C4-2B (cell line): ENCODE data around the gene RTN1.

Experiments used
- ZFX ChIP-seq: fragments of 450-650 bp; IDR thresholded peaks from 2 replicates; pipeline ENCODE4 v1.6.1; 2017
- TF ChIP-seq, protein P1 (sequence below): fragments of 450-650 bp; conservative IDR thresholded peaks from 2 replicates; pipeline ENCODE4 v1.5.1; 2017; ENCODE audit warnings: mild to moderate bottlenecking

DNA sequence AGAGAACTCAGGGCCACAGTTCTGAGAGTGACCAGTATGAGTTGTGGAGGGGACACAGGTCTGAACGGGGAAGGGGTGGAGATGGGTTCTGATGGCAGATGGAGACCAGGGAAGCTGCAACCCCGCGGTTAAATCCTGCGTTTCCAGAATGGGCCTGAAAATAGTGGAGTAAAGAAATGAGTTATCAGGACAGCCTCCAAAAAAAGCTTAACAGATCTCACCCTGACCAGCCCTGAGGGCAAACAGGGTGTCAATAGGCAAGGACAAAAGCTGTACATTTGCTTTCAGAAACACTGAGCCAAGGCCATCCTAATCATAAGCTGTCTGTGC lies 555 bp upstream of the RTN1 start:
- TF ChIP-seq ZFX = no peak
- TF ChIP-seq, protein P1, sequence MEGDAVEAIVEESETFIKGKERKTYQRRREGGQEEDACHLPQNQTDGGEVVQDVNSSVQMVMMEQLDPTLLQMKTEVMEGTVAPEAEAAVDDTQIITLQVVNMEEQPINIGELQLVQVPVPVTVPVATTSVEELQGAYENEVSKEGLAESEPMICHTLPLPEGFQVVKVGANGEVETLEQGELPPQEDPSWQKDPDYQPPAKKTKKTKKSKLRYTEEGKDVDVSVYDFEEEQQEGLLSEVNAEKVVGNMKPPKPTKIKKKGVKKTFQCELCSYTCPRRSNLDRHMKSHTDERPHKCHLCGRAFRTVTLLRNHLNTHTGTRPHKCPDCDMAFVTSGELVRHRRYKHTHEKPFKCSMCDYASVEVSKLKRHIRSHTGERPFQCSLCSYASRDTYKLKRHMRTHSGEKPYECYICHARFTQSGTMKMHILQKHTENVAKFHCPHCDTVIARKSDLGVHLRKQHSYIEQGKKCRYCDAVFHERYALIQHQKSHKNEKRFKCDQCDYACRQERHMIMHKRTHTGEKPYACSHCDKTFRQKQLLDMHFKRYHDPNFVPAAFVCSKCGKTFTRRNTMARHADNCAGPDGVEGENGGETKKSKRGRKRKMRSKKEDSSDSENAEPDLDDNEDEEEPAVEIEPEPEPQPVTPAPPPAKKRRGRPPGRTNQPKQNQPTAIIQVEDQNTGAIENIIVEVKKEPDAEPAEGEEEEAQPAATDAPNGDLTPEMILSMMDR = no peak
